Measurements from ENCODE around the gene FMR1.

GRCh38 chrX:147978931-147979330 is 67.2 kb downstream of the FMR1 start:
- TF ChIP-seq CTCF (IDR thresholded peaks at IDR 0.05) (no peak), POLR2A (IDR thresholded peaks at IDR 0.05) (no peak)
